Gastroesophageal sphincter (tissue), 3 donors: Measurements from ENCODE around the gene PAEP.

ENCODE experiments used
- CTCF ChIP-seq, 4 experiments: fragments of 200-600 bp in 2 of 4; fragments of 450-650 bp in 2 of 4; sonication (generic) in 1 of 4; IDR thresholded peaks; one replicate each; pipeline ENCODE4 v1.5.1; 2017 to 2019; ENCODE audit warnings: antibody characterized with exemption in 4 of 4, mild to moderate bottlenecking in 2 of 4, moderate library complexity in 2 of 4
- POLR2A ChIP-seq, 2 donors: fragments of 450-650 bp; IDR thresholded peaks; one replicate each; pipeline ENCODE4 v1.6.1; 2017; ENCODE audit warnings: antibody characterized with exemption in 2 of 2, mild to moderate bottlenecking in 2 of 2, moderate library complexity in 1 of 2
- POLR2AphosphoS5 ChIP-seq: sonication (generic); formaldehyde crosslinking; IDR thresholded peaks from one replicate; pipeline ENCODE4 v1.6.1; 2017; ENCODE audit warnings: antibody characterized with exemption

DNA sequence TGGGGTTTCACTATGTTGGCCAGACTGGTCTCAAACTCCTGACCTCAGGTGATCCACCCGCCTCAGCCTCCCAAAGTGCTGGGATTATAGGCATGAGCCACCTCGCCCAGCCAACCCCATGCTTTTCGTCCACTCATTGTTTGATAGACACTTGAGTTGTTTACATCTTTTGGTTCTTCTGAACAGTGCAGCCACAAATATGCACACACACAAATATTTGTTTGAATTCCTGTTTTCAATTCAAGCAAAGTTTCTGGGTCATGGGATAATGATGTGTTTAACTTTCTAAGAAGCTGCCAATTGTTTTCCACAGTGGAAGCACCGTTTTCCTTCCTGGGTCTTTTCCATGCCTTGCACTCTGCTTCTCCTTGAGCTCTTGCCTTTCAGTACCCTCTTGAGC, 6.8 kb upstream of the PAEP start:
- TF ChIP-seq POLR2A (IDR thresholded peaks at IDR 0.05) = no peak
- TF ChIP-seq CTCF (IDR thresholded peaks at IDR 0.05) = no peak
- no peak for TF ChIP-seq POLR2AphosphoS5
